Measurements from ENCODE around the gene PLA2G15.

PLA2G15 gene

GRCh38 chr16:68289202-68289601, 44.0 kb downstream of the PLA2G15 start:
- Mint-ChIP-seq H3K27me3 (ENCODE audit: low read depth) (peaks cover 1% of the 10 kb centered on the region), H3K27ac (no peak overlapping the region), H3K4me3 (no peak overlapping the region), H3K9me3 (no peaks in the 10 kb centered on the region), H3K4me1 (peaks cover 5% of the 10 kb centered on the region), H3K36me3 (ENCODE audit: low read depth) (peaks cover 50% of the 10 kb centered on the region)
- no peak for TF ChIP-seq CTCF (IDR thresholded peaks at IDR 0.05; ENCODE audit: unreplicated experiment in 3 of 3)

DNA sequence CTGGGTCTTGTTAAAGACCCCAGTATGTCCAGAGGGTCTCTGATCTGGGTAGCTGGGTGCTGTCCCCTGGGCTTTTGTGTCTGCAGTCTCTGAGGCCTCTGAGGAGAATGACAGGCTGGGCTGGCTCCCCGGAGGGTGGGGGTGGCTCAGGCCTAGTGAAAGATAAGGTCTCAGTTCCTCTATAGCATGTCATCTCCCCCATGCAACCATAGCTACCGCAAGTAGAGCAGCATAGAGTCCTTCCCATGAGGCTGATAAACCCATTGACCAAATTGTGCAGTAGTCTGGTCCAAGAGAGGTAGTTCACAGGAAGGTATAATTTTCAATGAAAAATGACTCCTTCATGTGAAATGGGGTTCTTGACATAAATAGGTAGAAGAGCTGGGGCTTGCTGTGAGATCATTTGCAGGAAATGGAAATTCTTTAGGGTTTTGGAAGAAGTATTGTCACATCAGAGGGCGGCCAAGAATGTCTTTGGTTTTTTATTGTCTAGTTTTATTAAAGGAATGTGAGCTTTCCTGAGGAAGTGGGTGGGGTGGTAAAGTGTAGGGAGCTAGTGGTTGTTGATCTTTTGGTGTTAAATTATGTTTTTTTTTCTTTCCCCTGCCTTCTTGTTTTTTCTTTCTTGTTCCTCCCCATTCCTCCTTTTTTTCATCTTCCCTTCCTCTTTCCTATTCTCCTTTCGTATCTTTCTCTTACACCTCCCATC, 44.6 kb downstream of the PLA2G15 start:
- no peak for TF ChIP-seq CTCF (IDR thresholded peaks at IDR 0.05; ENCODE audit: unreplicated experiment in 3 of 3)
- H3K36me3 Mint-ChIP-seq (ENCODE audit: low read depth) = peaks cover 50% of the 10 kb centered on the region
- no peaks in the 10 kb centered on the region for H3K9me3 Mint-ChIP-seq
- H3K4me1 Mint-ChIP-seq = peaks cover 5% of the 10 kb centered on the region
- no peak overlapping the region for H3K4me3 Mint-ChIP-seq
- peak overlapping the region in 2 of 3 experiments; percentile 30 to 32 for H3K27ac Mint-ChIP-seq
- peaks cover 3% of the 10 kb centered on the region for H3K27me3 Mint-ChIP-seq (ENCODE audit: low read depth)

DNA sequence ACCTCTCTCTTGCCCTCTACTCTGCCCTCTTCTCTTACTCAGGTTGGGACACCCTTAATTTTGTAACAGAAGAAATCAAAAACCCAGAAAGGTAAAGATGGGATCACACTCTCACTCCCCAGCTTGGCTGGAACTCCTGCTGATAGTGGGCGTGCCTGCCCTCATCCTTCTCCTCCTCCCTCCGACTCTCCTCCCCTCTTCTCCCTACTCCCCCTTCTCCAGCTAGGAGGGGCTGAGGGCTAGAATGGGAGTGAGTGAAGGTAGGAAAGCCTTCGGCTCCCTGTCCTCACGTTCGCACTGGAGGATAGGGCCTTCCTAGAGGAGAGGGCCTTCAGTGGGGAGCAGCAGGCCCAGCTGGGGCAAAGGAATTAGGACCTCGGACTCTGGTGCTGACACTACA, 45.3 kb downstream of the PLA2G15 start:
- Mint-ChIP-seq H3K27ac (peak overlapping the region in 1 of 3 experiments; percentile 32), H3K4me3 (no peak overlapping the region), H3K36me3 (ENCODE audit: low read depth) (peaks cover 47% of the 10 kb centered on the region), H3K27me3 (ENCODE audit: low read depth) (peaks cover 3% of the 10 kb centered on the region), H3K9me3 (no peaks in the 10 kb centered on the region), H3K4me1 (peaks cover 5% of the 10 kb centered on the region)
- TF ChIP-seq CTCF (IDR thresholded peaks at IDR 0.05; ENCODE audit: unreplicated experiment in 3 of 3) = no peak

GRCh38 chr16:68291227-68291626, 46.1 kb downstream of the PLA2G15 start:
- H3K27me3 Mint-ChIP-seq (ENCODE audit: low read depth) = peaks cover 3% of the 10 kb centered on the region
- peaks cover 49% of the 10 kb centered on the region for H3K36me3 Mint-ChIP-seq (ENCODE audit: low read depth)
- H3K27ac Mint-ChIP-seq = no peak overlapping the region
- no peak for TF ChIP-seq CTCF (IDR thresholded peaks at IDR 0.05; ENCODE audit: unreplicated experiment in 3 of 3)
- no peaks in the 10 kb centered on the region for H3K9me3 Mint-ChIP-seq
- H3K4me3 Mint-ChIP-seq = no peak overlapping the region
- H3K4me1 Mint-ChIP-seq = peaks cover 5% of the 10 kb centered on the region

DNA sequence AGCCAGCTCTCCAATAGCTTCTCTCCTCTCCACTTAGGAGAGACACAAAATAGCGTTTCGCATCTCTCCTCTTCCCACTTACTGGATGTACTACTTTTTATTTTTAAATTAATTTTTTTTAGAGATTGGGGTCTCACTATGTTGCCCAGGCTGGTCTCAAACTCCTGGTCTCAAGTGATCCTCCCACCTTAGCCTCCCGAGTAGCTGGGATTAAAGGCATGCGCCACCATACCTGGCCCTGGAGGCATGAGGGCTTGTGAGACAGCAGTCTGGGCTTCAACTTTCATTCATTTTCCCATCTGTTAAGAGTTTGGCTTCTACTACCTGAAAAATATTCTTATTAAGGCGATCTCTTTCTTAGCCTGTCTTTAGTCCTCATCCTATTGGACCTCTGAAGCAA, 47.3 kb downstream of the PLA2G15 start:
- Mint-ChIP-seq H3K27me3 (ENCODE audit: low read depth) (peaks cover 3% of the 10 kb centered on the region), H3K4me1 (peaks cover 5% of the 10 kb centered on the region), H3K36me3 (ENCODE audit: low read depth) (peaks cover 47% of the 10 kb centered on the region), H3K9me3 (no peaks in the 10 kb centered on the region), H3K27ac (no peak overlapping the region), H3K4me3 (no peak overlapping the region)
- no peak for TF ChIP-seq CTCF (IDR thresholded peaks at IDR 0.05; ENCODE audit: unreplicated experiment in 3 of 3)

DNA sequence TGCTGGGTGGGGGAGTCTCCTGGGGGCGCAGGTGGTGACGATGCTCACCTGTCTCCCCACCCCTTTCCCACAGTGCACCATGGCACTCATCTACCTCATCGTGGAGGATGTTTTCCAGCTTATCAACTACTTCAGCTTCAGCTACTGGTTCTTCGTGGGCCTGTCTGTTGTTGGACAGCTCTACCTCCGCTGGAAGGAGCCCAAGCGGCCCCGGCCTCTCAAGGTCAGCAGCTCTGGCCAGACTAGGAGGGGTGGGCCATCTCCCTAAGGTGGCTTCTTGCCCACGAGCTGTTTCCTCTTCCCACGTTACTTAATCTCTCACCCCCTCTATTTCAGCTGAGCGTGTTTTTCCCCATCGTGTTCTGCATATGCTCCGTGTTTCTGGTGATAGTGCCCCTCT, 51.1 kb downstream of the PLA2G15 start:
- Mint-ChIP-seq H3K4me1 (peaks cover 34% of the 10 kb centered on the region), H3K27ac (no peak overlapping the region), H3K27me3 (ENCODE audit: low read depth) (peaks cover 3% of the 10 kb centered on the region), H3K9me3 (no peaks in the 10 kb centered on the region), H3K4me3 (no peak overlapping the region), H3K36me3 (ENCODE audit: low read depth) (peaks cover 52% of the 10 kb centered on the region)
- TF ChIP-seq CTCF (IDR thresholded peaks at IDR 0.05; ENCODE audit: unreplicated experiment in 3 of 3) = no peak
